SHP77 (cell line): ENCODE results near the gene ARHGAP22.

Experiments
- DNase-seq, 2 experiments: peaks; one replicate each; lab custom pipeline; 2025; lab: John Stamatoyannopoulos, UW

Gene ARHGAP22

GRCh38 chr10:48633381-48634197, 28.7 kb upstream of the ARHGAP22 start:
- DNase-seq: no peak

- no peak for DNase-seq
These were observed 27.3 kb upstream of the ARHGAP22 start for GRCh38 chr10:48632166-48632565.

- no peak for DNase-seq
These were observed 23.2 kb upstream of the ARHGAP22 start for GRCh38 chr10:48627984-48628609.

- no peak for DNase-seq
These were observed 22.3 kb upstream of the ARHGAP22 start for GRCh38 chr10:48626986-48627731.

GRCh38 chr10:48626447-48626846, 21.6 kb upstream of the ARHGAP22 start:
- no peak for DNase-seq

- DNase-seq: no peak
These were observed 20.9 kb upstream of the ARHGAP22 start for GRCh38 chr10:48625826-48626134.

GRCh38 chr10:48623607-48624132, 18.8 kb upstream of the ARHGAP22 start:
- DNase-seq: no peak

- DNase-seq: no peak
These were observed 18.1 kb upstream of the ARHGAP22 start for GRCh38 chr10:48623009-48623408.

- no peak for DNase-seq
These were observed 15.8 kb upstream of the ARHGAP22 start for GRCh38 chr10:48620719-48621118.

- DNase-seq: no peak
These were observed 11.6 kb upstream of the ARHGAP22 start for GRCh38 chr10:48616436-48616835.

- no peak for DNase-seq
These were observed 9.9 kb upstream of the ARHGAP22 start for GRCh38 chr10:48614481-48615390.

GRCh38 chr10:48613016-48613415, 8.1 kb upstream of the ARHGAP22 start:
- no peak for DNase-seq

GRCh38 chr10:48612236-48612943, 7.5 kb upstream of the ARHGAP22 start:
- no peak for DNase-seq

- DNase-seq: no peak
These were observed 6.3 kb upstream of the ARHGAP22 start for GRCh38 chr10:48611133-48611532.

- DNase-seq: no peak
These were observed 5.8 kb upstream of the ARHGAP22 start for GRCh38 chr10:48610585-48611093.

GRCh38 chr10:48609899-48610584, 5.2 kb upstream of the ARHGAP22 start:
- DNase-seq: no peak

- DNase-seq: no peak
These were observed 4.6 kb upstream of the ARHGAP22 start for GRCh38 chr10:48609441-48609840.

GRCh38 chr10:48608976-48609375, 4.1 kb upstream of the ARHGAP22 start:
- DNase-seq: no peak

GRCh38 chr10:48608279-48608681, 3.4 kb upstream of the ARHGAP22 start:
- DNase-seq: no peak
